HUDEP-2 (cell line): ENCODE data around the gene CDK7.
A peak's percentile ranks its signal among the peaks of the same experiment; 100 is the strongest.
"Not testable (repeated sequence)": the region's sequence is repeated elsewhere in the genome, so short reads cannot be mapped to it uniquely, and the experiment has no call there.

Experiments used
- DNase-seq, 76 experiments: peaks; one replicate each; lab custom pipeline; 2025; ENCODE audit not compliant: unreplicated experiment in 76 of 76; lab: John Stamatoyannopoulos, UW

CDK7 gene

DNA sequence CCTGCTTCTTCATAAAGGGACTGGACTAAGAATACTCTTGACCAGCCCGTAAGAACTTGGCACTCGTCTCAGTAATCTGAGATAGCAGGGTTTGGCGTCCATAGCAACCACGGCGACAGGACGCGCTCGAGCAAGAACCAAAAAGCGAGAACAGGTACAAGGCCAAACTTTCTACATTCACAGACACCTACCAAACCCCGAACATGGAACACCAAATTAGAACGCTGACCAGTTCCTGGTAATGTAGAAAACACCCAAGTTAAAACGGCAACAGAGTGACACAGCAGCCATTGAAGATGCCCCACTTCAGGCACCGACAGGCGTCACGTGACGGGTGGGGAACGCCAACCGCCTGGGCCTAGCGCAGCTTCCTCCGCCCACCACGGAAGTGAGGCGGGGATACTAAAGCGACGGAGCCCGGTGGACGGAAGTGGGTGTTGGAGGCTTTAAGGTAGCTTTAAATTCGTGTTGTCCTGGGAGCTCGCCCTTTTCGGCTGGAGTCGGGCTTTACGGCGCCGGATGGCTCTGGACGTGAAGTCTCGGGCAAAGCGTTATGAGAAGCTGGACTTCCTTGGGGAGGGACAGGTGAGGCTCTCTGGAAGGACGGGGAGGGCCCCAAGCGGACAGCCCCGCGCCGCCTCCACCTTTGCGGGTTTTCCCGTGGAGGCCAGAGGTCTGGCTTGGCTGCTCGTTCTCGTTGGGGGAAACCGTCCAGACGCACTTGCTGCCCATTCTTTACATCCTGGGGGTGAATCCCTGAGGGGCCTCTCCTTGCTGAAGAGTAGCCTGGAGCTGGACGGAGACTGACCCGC lies at the start of gene CDK7:
Gene CDK7, plus strand, starts transcription at position 430 of the 812 bp plus-strand sequence. Its CDS starts 90 bp downstream, at position 520.
- DNase-seq, result peak in 75 of 76 experiments; percentile 30 to 93 (median 84)

DNA sequence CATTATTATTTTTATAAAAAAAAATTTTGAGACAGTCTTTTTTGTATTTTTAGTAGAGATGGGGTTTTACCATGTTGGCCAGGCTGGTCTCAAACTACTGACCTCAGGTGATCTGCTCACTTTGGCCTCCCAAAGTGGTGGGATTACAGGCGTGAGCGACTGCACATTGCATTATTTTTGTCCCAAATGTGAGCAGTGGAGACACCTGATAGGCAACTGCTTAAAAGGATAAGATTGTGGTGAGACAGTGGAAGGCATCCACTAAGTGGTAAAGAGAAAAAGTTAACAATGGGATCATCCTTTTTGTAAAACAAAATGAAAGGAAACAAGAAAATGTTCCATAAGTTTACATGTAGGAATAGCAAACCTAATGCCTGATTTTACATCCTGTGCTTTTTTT lies 47.3 kb upstream of the CDK7 start:
- DNase-seq, result no peak

DNA sequence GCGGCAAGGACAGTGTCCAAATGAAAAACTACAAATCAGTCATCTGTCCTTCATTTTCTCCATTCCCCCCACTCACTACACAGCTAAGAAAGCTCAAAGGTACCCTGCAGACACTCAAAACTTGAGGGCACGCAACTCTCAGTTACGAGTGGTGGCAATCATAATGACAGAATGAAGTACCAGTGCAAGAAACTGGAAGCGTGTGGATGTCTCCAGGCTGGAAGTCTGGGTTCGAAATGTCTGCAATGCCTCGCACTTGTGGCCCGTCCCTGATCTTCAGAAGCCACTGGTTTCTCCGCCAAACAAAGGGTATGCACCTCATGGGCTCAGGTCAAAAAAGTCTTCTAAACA lies 45.9 kb upstream of the CDK7 start:
- DNase-seq, result peak in 2 of 76 experiments; percentile 50 to 51

DNA sequence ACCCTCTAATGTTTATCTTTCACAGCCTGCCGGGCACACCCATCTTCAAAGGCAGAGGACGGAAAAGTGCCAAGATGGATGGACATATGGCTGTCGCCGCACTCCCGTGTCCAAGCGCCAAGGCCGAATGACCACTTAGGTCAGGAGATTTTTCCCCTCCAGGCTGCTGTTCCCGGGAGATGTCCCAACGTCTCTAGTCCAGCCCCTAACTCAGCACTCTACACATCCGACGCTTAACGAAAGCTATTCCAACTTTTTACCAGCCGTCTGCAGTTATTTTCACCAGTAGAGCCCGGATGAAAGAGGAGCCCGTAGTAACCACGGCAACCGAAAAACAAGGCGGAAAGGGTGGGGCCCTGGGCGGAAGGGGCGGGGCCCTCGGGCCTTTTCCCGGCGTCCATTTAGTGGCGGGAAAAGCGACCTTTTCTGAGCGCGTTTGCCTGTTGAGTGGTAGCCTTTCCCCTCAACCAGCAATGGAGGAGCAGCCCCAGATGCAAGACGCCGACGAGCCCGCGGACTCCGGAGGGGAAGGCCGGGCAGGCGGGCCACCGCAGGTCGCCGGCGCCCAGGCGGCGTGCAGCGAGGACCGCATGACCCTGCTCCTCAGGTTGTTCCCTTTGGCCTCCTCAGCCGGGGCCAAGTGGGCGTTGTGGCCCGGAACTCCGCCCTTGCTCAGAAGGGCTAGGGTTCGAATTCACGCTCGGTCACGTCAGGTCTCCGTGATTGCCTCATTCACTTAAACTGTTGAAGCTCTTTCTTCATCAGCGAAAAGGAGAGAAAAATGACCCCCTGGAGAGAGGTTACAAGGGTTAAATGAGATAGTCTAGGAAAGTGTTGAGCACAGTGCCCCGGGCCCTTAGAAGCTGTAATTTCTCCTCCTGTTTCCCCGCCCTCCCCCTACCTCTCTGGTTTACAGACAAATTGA lies 45.3 kb upstream of the CDK7 start, which contains the start of gene CENPH:
Gene CENPH, plus strand, starts transcription at position 422 of the 925 bp plus-strand sequence. Its CDS starts 52 bp downstream, at position 474.
- peak; percentile 14 to 95 (median 86) for DNase-seq

DNA sequence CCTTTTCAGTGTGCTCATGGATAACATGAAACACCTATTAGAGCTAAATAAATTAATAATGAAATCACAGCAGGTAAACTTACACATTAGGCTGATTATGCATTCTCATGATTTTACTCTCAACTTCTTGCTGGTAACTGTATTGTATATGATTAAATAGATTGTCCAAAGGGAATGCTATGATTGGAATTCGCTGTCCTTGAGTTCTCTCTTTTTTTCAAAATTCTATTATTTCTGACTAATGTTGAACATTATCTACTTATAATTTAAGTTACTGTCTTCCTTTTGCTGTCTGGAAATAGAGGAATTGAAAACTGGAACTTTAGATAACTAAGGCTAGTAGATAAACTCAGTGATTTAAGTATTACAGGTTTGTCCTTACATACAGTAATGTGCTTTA lies 32.2 kb upstream of the CDK7 start:
- DNase-seq, result no peak

DNA sequence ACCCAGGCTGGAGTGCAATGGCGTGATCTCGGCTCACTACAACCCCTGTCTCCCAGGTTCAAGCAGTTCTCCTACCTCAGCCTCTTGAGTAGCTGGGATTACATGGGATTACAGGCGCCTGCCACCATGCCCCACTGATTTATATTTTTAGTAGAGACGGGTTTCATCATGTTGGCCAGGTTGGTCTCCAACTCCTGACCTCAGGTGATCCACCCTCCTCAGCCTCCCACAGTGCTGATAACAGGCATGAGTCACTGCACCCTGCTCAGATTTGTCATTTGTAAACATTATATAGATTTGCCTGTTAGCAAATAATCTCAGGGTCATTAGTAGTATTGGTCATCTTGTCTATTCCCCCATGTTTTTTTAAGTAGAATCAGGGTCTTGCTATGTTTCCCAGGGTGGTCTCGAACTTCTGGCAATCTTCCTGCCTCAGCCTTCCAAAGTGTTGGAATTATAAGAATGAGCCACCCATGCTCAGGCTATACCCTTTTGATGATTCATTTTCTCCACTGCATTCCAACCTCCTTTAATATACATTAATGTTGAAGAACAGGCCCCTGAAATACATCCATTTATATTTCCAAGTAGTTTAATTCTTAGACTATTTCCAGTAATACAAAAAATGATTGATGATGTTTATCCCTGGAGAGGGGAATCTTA lies 28.0 kb upstream of the CDK7 start:
- DNase-seq, result no peak

DNA sequence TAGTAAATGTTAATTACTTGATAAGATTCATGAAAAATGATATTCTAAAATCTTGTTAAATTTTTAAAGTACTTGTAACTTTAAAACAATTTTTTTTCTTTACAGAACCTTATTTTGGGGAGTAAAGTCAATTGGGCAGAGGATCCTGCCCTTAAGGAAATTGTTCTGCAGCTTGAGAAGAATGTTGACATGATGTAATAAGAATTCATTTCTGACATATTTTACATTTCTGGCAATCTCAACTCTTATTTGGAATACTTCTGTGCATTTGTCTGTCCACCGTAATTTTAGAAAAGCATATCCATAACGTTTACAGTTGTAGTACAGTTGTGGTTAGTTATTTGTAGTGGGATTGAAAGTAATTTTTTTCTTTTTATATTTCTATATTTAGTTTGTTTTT lies 25.1 kb upstream of the CDK7 start:
- no peak for DNase-seq

DNA sequence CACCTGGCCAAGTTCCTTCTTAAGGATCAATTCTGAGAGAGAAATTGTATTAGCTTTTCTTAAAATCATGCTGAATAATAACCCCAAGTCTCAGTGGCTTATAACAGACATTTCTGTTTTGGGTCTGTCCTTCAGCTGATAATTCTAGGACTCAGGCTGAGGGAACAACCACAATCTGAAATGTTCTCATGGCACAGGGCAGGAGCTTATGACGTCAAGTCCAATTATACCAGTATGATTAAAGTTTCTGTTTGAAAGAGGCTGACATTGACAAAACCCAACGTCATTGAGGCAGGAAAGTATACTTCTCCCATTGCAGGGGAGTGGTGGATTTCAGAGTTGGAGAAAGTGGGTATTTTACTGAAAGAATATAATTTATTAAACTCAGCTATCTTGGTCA lies 23.5 kb upstream of the CDK7 start:
- no peak for DNase-seq

DNA sequence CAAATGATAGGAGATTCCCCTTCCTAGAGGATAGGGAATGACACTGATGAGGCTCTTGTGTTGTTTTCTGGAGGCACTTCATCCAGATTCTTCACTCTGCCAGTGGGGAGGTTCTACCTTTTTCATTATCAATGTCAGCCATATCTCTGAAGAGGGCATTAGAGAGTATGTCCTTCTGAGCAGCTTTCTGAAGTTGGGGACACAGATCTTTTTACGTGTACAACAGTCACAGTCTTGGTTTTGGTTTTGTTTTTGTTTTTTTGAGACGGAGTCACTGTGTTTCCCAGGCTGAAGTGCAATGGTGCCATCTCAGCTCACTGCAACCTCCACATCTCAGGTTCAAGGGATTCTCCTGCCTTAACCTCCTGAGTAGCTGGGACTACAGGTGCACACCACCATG lies 22.7 kb upstream of the CDK7 start:
- no peak for DNase-seq

DNA sequence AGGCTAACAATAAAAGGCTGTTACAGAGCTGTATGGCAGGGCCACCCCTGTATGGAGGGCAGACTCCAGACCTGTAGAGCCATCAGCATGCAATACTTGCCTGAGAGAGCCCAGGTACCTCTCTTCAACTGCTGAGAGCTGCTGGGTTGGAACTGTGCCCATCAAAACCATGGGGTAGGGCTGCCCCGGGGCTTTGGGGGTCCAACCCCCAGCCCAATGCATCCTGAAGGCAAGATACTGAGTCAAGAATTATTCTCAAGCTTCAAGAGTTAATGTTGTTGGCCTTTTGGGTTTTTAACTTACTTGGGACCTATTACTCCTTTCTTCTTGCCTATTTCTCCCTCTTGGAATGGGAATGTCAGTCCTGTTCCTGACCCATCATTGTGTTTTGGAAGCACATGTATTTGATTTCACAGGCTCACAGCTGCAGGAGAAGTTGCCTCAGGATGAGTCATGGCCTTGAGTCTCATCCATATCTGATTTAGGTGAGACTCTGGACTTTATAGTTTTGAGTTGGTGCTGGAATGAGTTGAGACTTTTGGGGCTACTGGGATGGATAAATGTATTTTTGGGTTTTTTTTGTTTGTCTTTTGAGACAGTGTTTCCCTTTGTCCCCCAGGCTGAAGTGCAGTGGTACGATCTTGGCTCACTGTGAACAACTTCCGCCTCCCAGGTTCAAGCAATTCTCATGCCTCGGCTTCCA lies 21.0 kb upstream of the CDK7 start:
- peak in 4 of 76 experiments; percentile 10 to 25 (median 22) for DNase-seq

DNA sequence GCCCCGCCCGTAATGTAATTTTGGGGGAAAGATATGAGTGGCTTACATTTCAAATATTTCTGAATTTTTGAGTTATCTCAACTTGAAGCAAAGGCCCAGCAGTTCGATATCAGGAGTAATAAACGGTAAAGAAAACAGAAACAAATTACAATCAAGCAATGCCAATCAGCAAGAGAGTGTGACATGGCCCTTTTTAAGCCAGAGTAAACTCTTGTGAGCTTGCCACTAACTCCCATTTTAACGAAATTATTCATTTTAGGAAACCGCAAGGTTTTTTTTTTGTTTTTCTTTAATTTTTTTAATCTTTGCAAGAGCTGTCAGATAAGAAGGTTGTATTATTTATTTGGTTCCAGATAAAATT lies 17.6 kb upstream of the CDK7 start:
- peak in 19 of 76 experiments; percentile 3 to 65 (median 23) for DNase-seq

DNA sequence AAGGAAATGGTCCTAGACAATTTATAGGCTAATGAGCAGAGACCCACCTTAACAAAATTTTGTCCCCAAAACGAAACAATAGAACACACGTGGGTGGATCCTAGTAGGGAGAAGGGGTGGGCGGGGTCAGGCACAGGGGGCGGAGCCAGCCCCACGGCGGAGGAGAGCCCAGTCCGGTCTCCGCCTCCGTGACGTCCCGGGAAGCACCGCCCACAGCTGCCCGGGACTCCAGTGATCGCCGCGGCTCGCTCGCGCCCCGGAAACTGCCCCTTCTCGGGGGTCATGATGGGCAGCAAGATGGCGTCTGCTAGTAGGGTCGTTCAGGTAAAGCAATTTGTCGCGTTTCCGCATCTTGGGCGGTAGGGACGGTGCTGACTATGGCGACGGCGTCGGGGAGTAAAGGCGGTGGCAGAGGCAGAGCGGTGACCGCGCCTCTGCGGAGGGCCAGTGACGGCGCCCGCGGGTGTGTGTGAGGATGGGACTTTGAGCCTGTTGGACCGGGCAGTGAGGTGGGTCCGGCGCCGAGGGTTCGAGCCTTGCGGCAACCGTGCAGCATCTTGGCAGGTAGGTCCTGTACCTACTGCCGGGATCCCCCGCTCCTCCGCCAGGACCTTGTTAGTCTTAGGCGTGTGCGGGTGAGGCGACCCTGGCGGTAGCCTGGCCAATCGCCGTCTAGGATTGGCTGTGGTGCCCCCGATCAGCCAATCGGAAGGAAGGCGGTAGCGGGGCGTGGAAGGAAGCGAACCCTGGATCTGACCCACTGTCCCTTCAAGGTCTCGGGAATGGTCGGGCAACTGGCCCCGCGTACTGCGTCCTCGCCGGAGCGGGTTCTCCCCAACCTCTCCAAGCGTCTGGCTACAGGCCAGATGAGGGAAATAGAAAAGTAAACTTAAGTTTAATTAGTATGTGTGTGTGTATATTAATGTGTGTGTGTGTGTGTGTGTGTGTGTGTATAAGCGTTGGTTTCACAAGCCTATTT lies 16.8 kb upstream of the CDK7 start:
- peak in 75 of 76 experiments; percentile 58 to 97 (median 92) for DNase-seq

DNA sequence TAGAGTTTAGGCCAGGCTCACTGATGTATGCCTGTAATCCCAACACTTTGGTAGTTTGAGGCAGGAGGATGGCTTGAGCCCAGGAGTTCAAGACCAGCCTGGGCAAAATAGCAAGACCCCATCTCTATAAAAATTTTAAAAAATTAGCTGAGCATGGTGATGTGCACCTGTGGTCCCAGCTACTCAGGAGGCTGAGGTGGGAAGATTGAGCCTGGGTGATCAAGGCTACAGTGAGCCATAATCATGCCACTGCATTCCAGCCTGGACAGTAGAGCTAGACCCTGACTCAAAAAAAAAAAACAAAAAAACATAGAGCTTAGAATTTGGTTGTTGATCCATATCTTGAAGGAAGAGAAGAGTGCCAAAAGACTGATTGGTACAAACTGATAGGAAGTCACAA lies 14.7 kb upstream of the CDK7 start:
- DNase-seq, result no peak

DNA sequence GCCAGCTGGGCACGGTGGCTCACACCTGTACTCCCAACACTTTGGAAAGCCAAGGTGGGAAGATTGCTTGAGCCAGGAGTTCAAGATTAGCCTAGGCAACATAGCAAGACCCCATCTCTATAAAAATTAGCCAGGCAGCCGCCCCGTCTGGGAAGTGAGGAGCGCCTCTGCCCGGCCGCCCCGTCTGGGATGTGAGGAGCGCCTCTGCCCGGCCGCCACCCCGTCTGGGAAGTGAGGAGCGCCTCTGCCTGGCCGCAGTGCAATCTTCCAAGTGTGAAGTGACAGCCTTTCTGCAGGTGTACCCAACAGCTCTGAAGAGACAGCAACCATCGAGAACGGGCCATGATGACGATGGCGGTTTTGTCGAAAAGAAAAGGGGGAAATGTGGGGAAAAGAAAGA lies 14.3 kb upstream of the CDK7 start:
- DNase-seq, result not testable (repeated sequence)

DNA sequence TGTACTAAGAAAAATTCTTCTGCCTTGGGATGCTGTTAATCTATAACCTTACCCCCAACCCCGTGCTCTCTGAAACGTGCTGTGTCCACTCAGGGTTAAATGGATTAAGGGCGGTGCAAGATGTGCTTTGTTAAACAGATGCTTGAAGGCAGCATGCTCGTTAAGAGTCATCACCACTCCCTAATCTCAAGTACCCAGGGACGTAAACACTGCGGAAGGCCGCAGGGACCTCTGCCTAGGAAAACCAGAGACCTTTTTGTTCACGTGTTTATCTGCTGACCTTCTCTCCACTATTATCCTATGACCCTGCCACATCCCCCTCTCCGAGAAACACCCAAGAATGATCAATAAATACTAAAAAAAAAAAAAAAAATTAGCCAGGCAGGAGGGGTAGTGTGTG lies 13.9 kb upstream of the CDK7 start:
- DNase-seq, result peak in 11 of 76 experiments; percentile 2 to 53 (median 28)

DNA sequence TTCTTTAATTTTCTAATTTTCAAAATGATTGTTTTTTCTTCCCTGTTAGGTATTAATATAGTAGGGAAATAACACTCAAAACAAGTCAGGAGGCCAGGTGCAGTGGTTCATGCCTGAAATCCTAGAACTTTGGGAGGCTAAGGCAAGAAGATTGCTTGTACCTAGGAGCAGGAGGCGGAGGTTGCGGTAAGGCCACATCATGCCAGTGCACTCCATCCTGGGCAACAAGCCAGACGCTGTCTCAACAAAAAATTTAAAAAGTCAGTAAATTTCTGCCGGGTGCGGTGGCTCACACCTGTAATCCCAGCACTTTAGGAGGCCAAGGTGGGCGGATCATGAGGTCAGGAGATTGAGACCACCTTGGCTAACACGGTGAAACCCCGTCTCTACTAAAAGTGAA lies 10.2 kb upstream of the CDK7 start:
- no peak for DNase-seq

DNA sequence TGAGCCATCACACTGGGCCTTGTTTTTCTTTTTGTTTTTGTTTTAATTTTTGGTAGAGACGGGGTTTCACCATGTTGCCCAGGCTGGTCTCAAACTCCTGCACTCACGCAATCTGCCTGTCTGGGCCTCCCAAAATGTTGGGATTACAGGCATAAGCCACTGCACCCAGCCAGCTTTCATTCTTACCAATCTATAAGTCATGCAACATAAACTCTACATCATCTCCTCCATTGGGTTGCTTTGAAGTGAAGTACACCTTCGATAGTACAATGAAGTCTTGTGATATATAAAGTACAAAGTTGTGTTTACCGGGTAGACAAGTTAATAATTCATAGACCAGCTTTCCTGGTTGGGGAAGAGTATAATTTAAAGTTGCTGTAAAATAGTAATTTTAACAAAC lies 8.8 kb upstream of the CDK7 start:
- no peak for DNase-seq

DNA sequence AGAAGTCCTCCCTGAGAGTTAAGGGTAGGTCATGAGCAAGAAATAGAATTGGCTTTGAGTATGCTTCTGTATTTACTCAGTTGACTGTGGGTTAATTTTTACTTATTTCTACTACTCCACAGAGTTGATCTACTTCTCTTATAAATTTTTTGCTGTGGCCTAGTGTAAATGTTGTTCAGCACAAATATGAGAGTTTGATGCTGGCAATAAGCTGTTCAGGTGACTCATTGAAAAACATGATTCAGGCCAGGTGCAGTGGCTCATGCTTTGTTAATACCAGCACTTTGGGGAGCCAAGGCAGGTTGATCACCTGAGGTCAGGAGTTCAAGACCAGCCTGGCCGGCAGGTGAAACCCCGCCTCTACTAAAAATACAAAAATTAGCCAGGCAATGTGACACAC lies 4.5 kb upstream of the CDK7 start:
- no peak for DNase-seq

DNA sequence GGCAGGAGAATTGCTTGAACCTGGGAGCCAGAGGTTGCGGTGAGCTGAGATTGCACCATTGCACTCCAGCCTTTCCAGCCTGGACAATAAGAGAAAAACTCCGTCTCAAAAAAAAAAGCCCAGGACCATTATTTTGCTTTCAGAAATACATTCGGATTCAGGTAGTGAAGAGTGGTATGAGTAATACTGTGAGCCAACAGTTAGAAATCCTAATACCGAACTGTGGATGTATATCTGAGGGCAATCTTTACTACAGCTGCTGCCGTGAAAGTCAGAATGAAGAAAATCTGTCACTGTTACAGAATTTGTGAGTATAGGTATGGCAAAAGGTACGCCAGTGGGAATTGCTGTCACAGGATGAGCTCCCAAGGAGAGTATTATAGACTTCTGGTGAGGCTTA lies 3.4 kb upstream of the CDK7 start:
- DNase-seq, result no peak
